ENCODE results near the gene PALM.

GRCh38 chr19:711254-711653 lies 2.5 kb downstream of the PALM start:
- TF ChIP-seq CTCF (IDR thresholded peaks at IDR 0.05; ENCODE audit: low read depth, low read length, missing input control): no peak
- no peak for TF ChIP-seq TAF1 (conservative IDR thresholded peaks at IDR 0.05)
- no peak for TF ChIP-seq RAD21 (IDR thresholded peaks at IDR 0.05)
- no peak for TF ChIP-seq HNF4G (IDR thresholded peaks at IDR 0.05)
- TF ChIP-seq GABPA (IDR thresholded peaks at IDR 0.05 in 1 of 2, conservative IDR thresholded peaks at IDR 0.05 in 1 of 2): no peak
- TF ChIP-seq JUND (IDR thresholded peaks at IDR 0.05): no peak
- TF ChIP-seq, protein P1, sequence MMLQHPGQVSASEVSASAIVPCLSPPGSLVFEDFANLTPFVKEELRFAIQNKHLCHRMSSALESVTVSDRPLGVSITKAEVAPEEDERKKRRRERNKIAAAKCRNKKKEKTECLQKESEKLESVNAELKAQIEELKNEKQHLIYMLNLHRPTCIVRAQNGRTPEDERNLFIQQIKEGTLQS (IDR thresholded peaks at IDR 0.05): no peak
- no peak for TF ChIP-seq RXRA (IDR thresholded peaks at IDR 0.05)
- no peak for TF ChIP-seq MAX (IDR thresholded peaks at IDR 0.05)
- no peak for TF ChIP-seq EGR1 (IDR thresholded peaks at IDR 0.05; ENCODE audit: low read depth in 2 of 2)
- no peak for TF ChIP-seq ZBTB33 (IDR thresholded peaks at IDR 0.05)
